Liver (tissue), 9 donors: ENCODE results near the gene MRPL3. TPM values are rescaled to one million over a fixed set of nuclear protein-coding genes. Genes with fewer than 3 reads are reported as not detected.

ENCODE experiments used
- DNase-seq: peaks from one replicate; pipeline ENCODE4 v3.0.0-alpha.2; 2017; ENCODE audit warnings: low spot score
- H3K27ac ChIP-seq, 2 donors: one replicate each; pipeline ENCODE4 v1.7.0; 2013; ENCODE audit warnings: inconsistent platforms in 2 of 2, low read length in 2 of 2, control low read depth in 1 of 2, low read depth in 1 of 2, mild to moderate bottlenecking in 1 of 2
- H3K27me3 ChIP-seq, 4 donors: one replicate each; pipeline versions ENCODE4 v1.6.1 to v1.7.0; 2013; ENCODE audit warnings: low read length in 3 of 4, inconsistent platforms in 1 of 4, mild to moderate bottlenecking in 1 of 4, moderate library complexity in 1 of 4; ENCODE audit not compliant: control insufficient read depth in 4 of 4, insufficient read depth in 4 of 4
- H3K36me3 ChIP-seq, 4 donors: one replicate each; pipeline versions ENCODE4 v1.6.1 to v1.7.0; 2013; ENCODE audit warnings: low read length in 3 of 4, mild to moderate bottlenecking in 3 of 4, low read depth in 1 of 4, moderate library complexity in 1 of 4; ENCODE audit not compliant: control insufficient read depth in 4 of 4, insufficient read depth in 3 of 4
- H3K4me1 ChIP-seq, 4 donors: one replicate each; pipeline versions ENCODE4 v1.6.1 to v1.7.0; 2013; ENCODE audit warnings: low read length in 3 of 4, mild to moderate bottlenecking in 3 of 4, moderate library complexity in 1 of 4; ENCODE audit not compliant: control insufficient read depth in 4 of 4, insufficient read depth in 4 of 4
- H3K4me3 ChIP-seq, 3 donors: one replicate each; pipeline versions ENCODE4 v1.6.1 to v1.7.0; 2013; ENCODE audit warnings: low read length in 3 of 3, control low read depth in 1 of 3, low read depth in 1 of 3, mild to moderate bottlenecking in 1 of 3
- H3K9ac ChIP-seq, 2 donors: one replicate each; pipeline ENCODE4 v1.7.0; 2013; ENCODE audit warnings: low read length in 2 of 2, mild to moderate bottlenecking in 2 of 2, moderate library complexity in 2 of 2, control low read depth in 1 of 2, low read depth in 1 of 2
- H3K9me3 ChIP-seq, 4 donors: one replicate each; pipeline versions ENCODE4 v1.6.1 to v1.7.0; 2013; ENCODE audit warnings: low read length in 3 of 4; ENCODE audit not compliant: control insufficient read depth in 4 of 4
- EGR1 ChIP-seq, 2 donors: IDR thresholded peaks; 2 replicates each; pipeline ENCODE4 v1.6.1; 2016 to 2018; ENCODE audit warnings: antibody characterized with exemption in 2 of 2, low read depth in 2 of 2
- FOXA1 ChIP-seq: IDR thresholded peaks from 2 replicates; pipeline ENCODE4 v1.6.1; 2016; ENCODE audit warnings: antibody characterized with exemption
- FOXA2 ChIP-seq: IDR thresholded peaks from 2 replicates; pipeline ENCODE4 v1.6.1; 2016; ENCODE audit warnings: antibody characterized with exemption
- GABPA ChIP-seq, 2 donors: IDR thresholded peaks in 1 of 2; conservative IDR thresholded peaks in 1 of 2; 2 replicates each; pipeline ENCODE4 v1.6.1; 2016; ENCODE audit warnings: antibody characterized with exemption in 2 of 2, mild to moderate bottlenecking in 1 of 2, moderate library complexity in 1 of 2
- HNF4A ChIP-seq, 2 donors: conservative IDR thresholded peaks; 2 replicates each; pipeline ENCODE4 v1.6.1; 2016; ENCODE audit warnings: antibody characterized with exemption in 2 of 2, mild to moderate bottlenecking in 2 of 2
- HNF4G ChIP-seq: IDR thresholded peaks from 2 replicates; pipeline ENCODE4 v1.6.1; 2016; ENCODE audit warnings: antibody characterized with exemption
- JUND ChIP-seq, 2 donors: IDR thresholded peaks; 2 replicates each; pipeline ENCODE4 v1.6.1; 2016; ENCODE audit warnings: antibody characterized with exemption in 2 of 2
- MAX ChIP-seq: IDR thresholded peaks from 2 replicates; pipeline ENCODE4 v1.6.1; 2016; ENCODE audit warnings: antibody characterized with exemption
- NR2F2 ChIP-seq: IDR thresholded peaks from 2 replicates; pipeline ENCODE4 v1.6.1; 2016; ENCODE audit warnings: antibody characterized with exemption
- RAD21 ChIP-seq, 2 donors: IDR thresholded peaks; 2 replicates each; pipeline ENCODE4 v1.6.1; 2016; ENCODE audit warnings: antibody characterized with exemption in 2 of 2, mild to moderate bottlenecking in 2 of 2
- RXRA ChIP-seq, 2 donors: IDR thresholded peaks; 2 replicates each; pipeline ENCODE4 v1.6.1; 2017 to 2018; ENCODE audit warnings: antibody characterized with exemption in 2 of 2, mild to moderate bottlenecking in 1 of 2
- SP1 ChIP-seq: IDR thresholded peaks from 2 replicates; pipeline ENCODE4 v1.6.1; 2018; ENCODE audit warnings: antibody characterized with exemption, mild to moderate bottlenecking
- TAF1 ChIP-seq: conservative IDR thresholded peaks from 2 replicates; pipeline ENCODE4 v1.6.1; 2016; ENCODE audit warnings: antibody characterized with exemption, mild to moderate bottlenecking
- YY1 ChIP-seq: IDR thresholded peaks from 2 replicates; pipeline ENCODE4 v1.6.1; 2016; ENCODE audit warnings: antibody characterized with exemption, mild to moderate bottlenecking
- ZBTB33 ChIP-seq: IDR thresholded peaks from 2 replicates; pipeline ENCODE4 v1.6.1; 2016; ENCODE audit warnings: antibody characterized with exemption
- WGBS: extraction: QIAGEN DNeasy Blood & Tissue Kit; methylation state at CpG from one replicate; pipeline ENCODE4 v1.1.7; 2013; 5-methylcytosine and 5-hydroxymethylcytosine counted together
- polyA plus RNA-seq, 2 donors: library from polyadenylated mRNA; stranded (reverse) in 1 of 2; unstranded in 1 of 2; fragments of 200-250 nt in 1 of 2; fragments of >200 nt in 1 of 2; fragmentation: Nextera tagmentation in 1 of 2; extraction: Ambion mirVana in 1 of 2; gene quantifications; one replicate each; pipeline versions ENCODE4 v1.2.1 to v1.2.3, GENCODE V29; 2013 to 2015
- total RNA-seq, 2 donors: library from RNA; depleted of rRNA; stranded (reverse); fragments of >200 nt; gene quantifications; one replicate each; pipeline ENCODE4 v1.2.3, GENCODE V29; 2014
- TF ChIP-seq, protein P1 (sequence below): IDR thresholded peaks from 2 replicates; pipeline ENCODE4 v1.6.1; 2016; ENCODE audit warnings: antibody characterized with exemption
- TF ChIP-seq, protein P2 (sequence below): fragments of 150-350 bp; IDR thresholded peaks from 2 replicates; pipeline ENCODE4 v1.5.1; 2017; ENCODE audit warnings: improper control_type of control experiment, low read depth, low read length; ENCODE audit not compliant: missing input control
- TF ChIP-seq, protein P3 (sequence below): IDR thresholded peaks from 2 replicates; pipeline ENCODE4 v1.6.1; 2016; ENCODE audit warnings: antibody characterized with exemption, mild to moderate bottlenecking
- donor health status: healthy.
- donor health status: healthy.
- donor health status: healthy.
- donor health status: healthy.
- donor health status: healthy.

The MRPL3 gene
- total and polyA plus RNA-seq, 4 donors = 35.7 to 52.9 (median 47.6) TPM

GRCh38 chr3:131453533-131453932, 49.2 kb downstream of the MRPL3 start (continued):
- no peak for TF ChIP-seq ZBTB33
- no peak for TF ChIP-seq RAD21 (IDR thresholded peaks at IDR 0.05)
- no peak for TF ChIP-seq HNF4G

DNA sequence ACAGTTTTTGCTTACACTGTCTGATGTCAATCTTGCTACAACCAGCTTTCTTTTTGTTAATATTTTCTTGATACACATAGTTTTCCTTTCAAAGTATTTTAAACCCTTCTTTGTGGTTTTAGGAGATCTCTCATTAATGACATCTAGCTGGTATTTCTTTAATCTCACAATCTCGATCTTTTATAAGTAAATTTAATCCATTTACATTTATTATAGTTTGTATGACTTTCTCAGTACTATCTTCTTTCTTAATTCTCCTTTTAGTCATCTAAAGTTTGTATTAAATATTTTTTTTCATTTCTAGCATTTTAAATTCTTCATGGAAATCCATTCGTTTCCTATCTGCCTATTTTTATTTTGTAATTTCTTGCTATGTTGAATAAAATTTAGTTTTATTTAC, 55.4 kb downstream of the MRPL3 start:
- no peaks in the 10 kb centered on the region for H3K36me3 ChIP-seq
- no peak for DNase-seq
- H3K9me3 ChIP-seq = peaks cover 0 to 5% (median 0%) of the 10 kb centered on the region in 4 donors
- 97% methylated on average over 2 of the region's 2 CpGs for WGBS
- no peaks in the 10 kb centered on the region for H3K27me3 ChIP-seq
- no peak overlapping the region for H3K4me3 ChIP-seq
- H3K9ac ChIP-seq = no peak overlapping the region
- H3K27ac ChIP-seq = no peak overlapping the region
- TF ChIP-seq, protein P1, sequence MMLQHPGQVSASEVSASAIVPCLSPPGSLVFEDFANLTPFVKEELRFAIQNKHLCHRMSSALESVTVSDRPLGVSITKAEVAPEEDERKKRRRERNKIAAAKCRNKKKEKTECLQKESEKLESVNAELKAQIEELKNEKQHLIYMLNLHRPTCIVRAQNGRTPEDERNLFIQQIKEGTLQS = no peak
- no peak for TF ChIP-seq RXRA (IDR thresholded peaks at IDR 0.05)
- no peak for TF ChIP-seq ZBTB33
- no peak for TF ChIP-seq GABPA (IDR thresholded peaks at IDR 0.05 in 1 of 2, conservative IDR thresholded peaks at IDR 0.05 in 1 of 2)
- no peak for TF ChIP-seq FOXA2
- no peak for TF ChIP-seq FOXA1
- no peak for TF ChIP-seq HNF4A (conservative IDR thresholded peaks at IDR 0.05)
- no peak for TF ChIP-seq SP1
- TF ChIP-seq NR2F2 = no peak
- no peak for TF ChIP-seq HNF4G
- TF ChIP-seq JUND (IDR thresholded peaks at IDR 0.05) = no peak
- no peak for TF ChIP-seq YY1
- TF ChIP-seq RAD21 (IDR thresholded peaks at IDR 0.05) = no peak
- TF ChIP-seq, protein P2, sequence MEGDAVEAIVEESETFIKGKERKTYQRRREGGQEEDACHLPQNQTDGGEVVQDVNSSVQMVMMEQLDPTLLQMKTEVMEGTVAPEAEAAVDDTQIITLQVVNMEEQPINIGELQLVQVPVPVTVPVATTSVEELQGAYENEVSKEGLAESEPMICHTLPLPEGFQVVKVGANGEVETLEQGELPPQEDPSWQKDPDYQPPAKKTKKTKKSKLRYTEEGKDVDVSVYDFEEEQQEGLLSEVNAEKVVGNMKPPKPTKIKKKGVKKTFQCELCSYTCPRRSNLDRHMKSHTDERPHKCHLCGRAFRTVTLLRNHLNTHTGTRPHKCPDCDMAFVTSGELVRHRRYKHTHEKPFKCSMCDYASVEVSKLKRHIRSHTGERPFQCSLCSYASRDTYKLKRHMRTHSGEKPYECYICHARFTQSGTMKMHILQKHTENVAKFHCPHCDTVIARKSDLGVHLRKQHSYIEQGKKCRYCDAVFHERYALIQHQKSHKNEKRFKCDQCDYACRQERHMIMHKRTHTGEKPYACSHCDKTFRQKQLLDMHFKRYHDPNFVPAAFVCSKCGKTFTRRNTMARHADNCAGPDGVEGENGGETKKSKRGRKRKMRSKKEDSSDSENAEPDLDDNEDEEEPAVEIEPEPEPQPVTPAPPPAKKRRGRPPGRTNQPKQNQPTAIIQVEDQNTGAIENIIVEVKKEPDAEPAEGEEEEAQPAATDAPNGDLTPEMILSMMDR = no peak
- TF ChIP-seq TAF1 = no peak
- TF ChIP-seq, protein P3, sequence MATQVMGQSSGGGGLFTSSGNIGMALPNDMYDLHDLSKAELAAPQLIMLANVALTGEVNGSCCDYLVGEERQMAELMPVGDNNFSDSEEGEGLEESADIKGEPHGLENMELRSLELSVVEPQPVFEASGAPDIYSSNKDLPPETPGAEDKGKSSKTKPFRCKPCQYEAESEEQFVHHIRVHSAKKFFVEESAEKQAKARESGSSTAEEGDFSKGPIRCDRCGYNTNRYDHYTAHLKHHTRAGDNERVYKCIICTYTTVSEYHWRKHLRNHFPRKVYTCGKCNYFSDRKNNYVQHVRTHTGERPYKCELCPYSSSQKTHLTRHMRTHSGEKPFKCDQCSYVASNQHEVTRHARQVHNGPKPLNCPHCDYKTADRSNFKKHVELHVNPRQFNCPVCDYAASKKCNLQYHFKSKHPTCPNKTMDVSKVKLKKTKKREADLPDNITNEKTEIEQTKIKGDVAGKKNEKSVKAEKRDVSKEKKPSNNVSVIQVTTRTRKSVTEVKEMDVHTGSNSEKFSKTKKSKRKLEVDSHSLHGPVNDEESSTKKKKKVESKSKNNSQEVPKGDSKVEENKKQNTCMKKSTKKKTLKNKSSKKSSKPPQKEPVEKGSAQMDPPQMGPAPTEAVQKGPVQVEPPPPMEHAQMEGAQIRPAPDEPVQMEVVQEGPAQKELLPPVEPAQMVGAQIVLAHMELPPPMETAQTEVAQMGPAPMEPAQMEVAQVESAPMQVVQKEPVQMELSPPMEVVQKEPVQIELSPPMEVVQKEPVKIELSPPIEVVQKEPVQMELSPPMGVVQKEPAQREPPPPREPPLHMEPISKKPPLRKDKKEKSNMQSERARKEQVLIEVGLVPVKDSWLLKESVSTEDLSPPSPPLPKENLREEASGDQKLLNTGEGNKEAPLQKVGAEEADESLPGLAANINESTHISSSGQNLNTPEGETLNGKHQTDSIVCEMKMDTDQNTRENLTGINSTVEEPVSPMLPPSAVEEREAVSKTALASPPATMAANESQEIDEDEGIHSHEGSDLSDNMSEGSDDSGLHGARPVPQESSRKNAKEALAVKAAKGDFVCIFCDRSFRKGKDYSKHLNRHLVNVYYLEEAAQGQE = no peak
- TF ChIP-seq EGR1 (IDR thresholded peaks at IDR 0.05; ENCODE audit: low read depth in 2 of 2) = no peak
- no peak for TF ChIP-seq MAX
- no peaks in the 10 kb centered on the region for H3K4me1 ChIP-seq
